ENCODE measurements around the gene HAP1.
"Not testable (repeated sequence)": the region's sequence is repeated elsewhere in the genome, so short reads cannot be mapped to it uniquely, and the experiment has no call there.

The HAP1 gene

DNA sequence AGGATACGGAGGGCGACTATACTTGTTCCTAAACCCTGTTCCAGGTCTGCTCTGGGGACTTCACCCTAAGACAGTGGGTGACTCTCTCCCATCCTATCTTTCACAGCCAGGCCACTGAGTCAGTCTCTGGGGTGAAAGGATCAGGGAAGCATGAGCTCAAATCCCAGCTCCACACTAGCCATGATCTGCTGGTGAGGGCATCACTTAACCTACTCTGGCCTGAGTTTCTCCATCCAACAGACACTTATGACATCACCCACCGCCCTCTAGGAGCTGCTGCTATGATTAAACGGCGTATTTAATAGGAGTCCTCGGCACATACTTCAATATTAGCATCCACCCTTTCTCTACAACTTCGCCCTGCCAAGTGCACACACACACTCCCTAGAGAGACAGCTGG lies 12.2 kb downstream of the HAP1 start:
- DNase-seq: no peak

DNA sequence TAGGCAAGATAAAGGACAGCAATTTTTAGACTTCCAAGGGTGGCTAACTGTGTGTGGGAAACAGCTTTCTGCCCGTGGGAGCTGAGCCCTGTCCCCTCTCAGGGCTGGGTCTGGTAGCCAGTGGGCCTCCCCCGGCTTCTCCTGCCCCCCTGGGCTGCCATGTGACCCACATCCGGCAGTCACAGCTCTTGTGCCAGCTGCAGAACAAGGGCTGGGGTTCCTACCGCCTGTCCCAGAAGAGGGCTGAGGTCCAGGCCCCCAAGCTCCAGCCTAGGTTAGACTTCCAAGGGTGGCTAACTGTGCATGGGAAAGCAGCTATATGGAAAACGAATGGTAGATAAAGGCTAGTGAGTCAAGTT lies 16.2 kb downstream of the HAP1 start:
- no peak for DNase-seq

DNA sequence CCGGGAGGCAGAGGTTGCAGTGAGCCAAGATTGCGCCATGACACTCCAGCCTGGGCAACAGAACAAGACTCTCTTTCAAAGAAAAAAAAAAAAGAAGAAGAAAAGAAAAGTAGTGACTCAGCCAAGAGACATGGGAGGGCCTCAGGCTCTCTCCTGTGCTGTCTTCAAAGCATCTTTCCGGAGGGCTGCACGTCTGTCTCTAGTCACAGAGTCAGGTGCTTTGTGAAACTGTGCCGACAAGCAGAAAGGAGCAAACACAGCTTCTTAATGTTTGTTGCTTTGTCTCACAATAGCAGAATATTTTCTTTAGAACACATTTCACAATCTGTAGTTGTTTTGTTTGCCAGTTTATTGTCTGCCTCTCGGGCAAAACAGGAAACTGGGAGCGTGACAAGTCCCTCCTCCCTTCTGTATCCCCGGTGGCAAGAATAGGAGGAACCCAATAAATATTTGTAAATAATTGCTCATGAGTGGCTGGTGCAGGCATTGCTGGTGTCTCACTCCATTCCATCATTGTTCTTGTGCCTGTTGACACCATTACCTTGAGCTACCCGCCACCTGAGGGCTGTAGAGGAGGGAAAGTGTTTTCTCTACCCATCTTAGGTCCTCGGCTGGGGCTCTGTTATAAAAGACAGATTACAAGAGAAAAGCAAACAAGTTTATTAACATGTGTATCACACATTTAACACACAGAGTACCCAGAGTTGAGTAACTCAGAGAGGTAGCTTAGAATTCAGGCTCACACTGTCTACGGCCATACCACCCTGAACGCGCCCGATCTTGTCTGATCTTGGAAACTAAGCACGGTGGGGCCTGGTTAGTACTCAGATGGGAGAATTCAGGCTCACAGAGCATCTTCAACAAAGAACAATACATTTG lies 16.8 kb downstream of the HAP1 start:
- DNase-seq: no peak

DNA sequence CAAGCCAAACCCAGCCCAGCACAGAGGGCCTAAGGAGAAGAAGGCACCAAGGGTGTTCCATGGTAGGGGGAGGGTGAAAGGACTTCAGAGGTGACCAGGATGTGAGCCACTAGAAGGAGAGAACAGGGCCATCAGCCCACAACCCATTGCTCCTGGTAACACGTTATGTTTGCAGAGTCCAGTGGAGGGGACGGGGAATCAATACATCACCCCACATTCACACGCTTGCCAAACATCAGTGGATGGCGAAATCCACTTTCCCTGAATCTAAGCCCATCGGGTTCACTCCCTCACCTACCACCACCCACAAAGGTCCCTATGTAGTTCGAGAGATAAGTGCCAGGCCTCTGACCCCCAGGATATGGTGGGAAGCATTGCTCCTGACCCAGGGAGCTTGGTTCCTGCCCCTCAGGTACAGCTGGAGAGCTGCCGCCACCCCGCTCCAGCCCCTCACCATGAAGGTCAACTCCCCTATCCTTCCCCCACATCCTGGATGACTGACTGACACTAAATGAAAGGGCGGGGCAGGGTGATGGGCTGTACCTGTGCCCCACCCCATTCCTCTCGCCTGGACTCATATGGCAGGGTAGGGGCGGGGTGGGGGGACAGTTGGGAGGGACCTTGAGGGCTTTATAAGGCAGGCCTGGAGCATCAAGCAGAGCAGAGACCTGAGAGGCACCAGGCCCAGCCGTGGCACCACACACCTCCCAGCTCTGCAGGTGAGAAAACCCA lies 22.6 kb downstream of the HAP1 start, which contains the start of gene GAST:
GAST (plus strand) TSS at position 663 of the 732 bp plus-strand sequence. CDS start 3,106 bp downstream, outside the sequence.
- no peak for DNase-seq

DNA sequence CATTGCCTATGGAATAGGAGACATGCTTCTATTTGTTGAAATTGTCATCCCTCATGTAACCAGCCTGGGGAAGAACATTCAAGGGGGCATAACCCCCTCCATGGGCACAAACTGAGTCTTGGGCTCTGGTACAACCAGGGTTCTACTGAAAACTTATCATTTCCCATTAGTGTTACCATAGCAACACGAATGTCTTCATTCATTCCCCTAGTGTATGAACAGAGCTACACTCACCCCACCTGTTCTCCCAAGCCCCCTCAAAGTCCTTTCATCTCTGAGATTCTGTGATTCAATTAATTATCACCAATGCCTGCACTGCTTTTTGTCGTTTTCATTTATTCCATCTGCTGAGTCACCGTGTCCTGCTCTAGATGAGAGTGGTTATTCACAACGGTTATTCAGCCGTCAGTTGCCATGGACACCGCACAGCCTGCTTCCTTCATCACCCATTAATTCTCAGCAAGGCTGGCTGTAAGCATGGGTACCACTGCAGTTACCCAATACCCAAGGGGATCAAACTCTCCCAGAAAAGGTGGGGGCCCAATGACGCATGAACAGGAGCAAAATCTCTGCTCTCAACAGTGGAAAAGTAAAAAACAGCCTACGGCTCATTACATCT lies 23.9 kb downstream of the HAP1 start:
- peak; percentile 79 for DNase-seq

DNA sequence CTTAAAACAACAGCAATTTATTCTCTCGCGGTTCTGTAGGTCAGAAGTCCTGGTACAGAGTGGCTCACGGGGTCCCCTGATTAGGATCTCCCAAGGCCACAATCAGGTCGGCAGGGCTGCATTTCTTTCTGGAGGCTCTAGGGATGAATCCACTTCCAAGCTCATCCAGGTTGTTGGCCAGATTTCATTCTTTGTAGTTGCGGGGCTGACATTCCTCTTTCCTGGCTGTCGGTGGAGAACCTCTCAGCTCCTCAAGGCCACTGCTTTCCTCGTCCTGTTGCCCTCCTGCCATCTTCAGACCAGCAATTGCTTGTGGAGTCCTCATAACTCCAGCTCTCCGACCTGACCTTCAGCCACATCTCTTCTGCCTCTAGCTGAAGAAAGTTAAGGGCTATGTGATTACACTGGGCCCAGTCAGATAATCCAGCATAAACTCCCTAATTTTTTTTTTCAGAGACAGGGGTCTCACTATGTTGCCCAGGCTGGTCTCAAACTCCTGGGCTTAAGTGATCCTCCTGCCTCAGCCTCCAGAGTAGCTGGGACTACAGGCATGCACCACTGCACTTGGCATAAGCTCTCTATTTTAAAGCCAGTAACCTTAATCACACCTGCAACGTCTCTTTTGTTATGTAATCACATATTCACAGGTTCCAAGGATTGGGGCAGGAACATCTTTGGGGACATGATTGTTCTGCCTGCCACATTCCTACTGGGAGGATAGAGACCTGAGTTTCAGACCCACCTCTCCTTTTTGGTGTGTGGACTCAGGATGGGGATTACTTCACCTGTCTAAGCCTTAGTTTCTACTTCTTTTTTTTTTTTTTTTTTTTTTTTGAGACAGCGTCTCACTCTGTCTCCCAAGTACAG lies 26.4 kb downstream of the HAP1 start:
- DNase-seq: no peak

DNA sequence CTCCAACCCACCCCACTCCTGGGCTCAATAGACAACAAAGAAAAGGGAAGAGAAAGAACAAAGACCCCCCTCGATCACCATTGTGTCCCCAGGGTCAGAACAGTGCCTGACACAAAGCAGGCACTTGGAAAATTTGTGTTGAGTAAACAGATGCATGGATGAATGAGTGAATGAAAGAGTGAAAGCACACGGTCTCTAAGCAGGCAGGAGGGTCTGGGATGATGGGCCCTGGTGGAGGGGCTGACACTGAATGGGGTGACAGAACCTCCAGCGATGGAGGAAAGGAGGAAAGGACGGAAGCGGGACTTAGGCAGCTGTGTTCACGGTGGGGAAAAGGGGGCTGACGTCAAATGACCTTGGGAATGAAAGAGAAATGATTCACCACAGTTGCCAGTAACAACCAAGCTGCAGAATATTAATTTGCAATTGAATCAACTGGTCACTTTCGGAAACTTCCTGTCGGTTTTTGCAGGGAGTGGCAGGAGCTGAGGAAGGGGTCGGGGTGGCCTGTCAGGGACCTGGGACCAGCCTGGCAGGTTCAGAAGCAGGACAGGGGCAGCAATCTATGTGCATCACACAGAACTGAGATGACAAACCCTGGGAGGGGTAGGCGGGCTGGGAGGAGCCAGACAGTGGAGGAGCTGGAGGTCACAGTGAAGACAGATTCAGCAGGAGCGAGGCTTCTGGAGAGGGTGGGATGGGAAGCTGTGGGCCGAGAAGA lies 29.0 kb downstream of the HAP1 start:
- peak; percentile 69 for DNase-seq

DNA sequence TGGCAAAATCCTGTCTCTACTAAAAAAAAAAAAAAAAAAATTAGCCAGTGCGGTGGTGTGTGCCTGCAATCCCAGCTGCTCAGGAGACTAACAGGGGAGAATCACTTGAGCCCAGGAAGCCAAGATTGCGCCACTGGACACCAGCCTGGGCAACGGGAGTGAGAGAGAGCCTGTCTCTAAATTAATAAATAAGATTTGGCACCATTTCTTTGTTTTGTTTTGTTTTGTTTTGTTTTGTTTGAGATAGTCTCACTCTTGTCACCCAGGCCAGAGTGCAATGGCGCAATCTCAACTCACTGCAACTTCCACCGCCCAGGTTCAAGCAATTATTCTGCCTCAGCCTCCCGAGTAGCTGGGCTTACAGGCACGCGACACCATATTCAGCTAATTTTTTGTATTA lies 31.7 kb downstream of the HAP1 start:
- DNase-seq: no peak

DNA sequence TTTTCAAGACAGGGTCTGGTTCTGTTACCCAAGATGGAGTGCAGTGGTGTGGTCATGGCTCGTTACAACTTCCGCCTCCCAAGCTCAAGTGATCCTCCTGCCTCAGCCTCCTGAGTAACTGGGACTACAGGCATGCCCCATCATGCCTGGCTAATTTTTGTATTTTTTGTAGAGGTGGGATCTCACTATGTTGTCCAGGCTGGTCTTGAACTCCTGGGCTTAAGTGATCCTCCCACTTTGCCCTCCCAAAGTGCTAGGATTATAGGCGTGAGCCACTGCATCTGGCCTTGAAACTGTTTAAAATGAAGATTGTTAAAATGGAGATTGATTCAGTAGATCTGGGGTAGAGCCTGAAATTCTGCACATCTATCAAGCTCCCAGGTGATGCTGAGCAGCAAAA lies 33.6 kb downstream of the HAP1 start:
- DNase-seq: not testable (repeated sequence)

DNA sequence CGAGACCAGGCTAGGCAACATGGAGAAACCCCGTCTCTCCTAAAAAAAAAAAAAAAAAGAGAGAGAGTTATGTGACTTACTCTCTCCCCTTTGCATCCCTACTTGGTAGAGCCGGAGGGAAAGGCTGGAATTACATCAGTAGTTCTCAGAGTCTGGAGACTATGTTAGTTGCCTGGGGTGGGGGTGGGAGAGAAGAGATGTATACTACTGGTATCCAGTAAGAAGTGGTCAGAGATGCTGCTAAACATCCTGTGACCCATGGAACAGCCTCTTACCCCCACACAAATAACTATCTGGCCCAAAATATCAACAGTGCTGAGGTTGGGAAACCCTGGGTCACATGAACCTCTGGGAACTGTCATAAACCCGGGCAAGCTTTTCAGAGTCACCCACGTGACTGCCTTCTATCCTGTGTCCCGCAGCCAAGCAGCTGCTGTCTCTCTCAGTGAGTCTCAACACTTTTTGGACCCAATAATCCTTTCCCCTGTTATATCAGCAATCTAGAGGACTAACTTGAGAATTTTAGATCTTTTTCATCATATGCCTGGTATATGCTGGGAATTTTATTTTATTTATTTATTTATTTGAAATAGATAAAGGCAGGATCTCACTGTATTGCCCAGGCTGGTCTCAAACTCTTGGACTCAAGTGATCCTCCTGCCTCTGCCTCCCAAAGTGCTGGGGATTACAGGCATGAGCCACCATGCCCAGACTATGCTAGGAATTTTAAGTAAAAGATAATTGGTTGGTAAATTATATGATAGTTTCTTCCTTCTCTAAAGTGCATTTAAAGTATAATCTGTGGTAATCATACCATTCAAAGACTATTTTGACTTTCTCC lies 37.1 kb downstream of the HAP1 start:
- no peak for DNase-seq

DNA sequence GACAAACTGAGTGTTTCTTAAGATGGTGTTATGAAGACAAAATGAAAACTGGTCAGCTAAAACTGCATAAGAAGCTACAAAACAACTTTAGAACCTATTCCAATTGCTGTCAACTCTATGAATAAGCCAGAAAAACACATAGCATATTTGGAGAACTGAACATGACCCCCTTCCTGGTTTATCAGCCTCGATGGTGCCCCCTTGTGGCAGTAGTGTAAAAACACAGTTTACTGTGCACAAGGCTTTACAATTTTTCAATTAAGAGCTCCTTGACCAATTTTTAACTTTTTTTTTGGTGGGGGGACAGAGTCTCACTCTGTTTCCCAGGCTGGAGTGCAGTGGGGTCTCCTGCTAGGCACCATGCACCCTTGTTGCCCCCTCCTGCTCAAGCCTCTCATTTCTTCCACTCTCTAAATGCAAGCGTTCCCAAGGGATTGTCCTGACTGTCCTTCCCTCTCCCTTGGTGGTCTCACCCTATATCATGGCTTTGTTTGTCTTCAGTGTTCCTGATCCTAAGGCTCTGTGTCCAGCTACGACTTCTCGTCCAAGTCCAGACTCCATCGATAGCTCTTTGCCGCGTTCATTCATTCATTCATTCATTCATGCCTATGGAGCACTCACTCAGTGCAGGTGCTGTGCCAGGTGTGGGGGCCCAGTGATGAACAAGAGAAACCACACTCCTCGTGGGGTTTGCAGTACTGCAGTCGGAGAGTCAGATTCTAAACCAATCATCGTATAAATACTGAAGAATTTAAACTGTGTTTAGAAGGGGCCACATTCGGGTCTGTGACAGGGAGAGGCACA lies 38.3 kb downstream of the HAP1 start:
- peak; percentile 89 for DNase-seq

DNA sequence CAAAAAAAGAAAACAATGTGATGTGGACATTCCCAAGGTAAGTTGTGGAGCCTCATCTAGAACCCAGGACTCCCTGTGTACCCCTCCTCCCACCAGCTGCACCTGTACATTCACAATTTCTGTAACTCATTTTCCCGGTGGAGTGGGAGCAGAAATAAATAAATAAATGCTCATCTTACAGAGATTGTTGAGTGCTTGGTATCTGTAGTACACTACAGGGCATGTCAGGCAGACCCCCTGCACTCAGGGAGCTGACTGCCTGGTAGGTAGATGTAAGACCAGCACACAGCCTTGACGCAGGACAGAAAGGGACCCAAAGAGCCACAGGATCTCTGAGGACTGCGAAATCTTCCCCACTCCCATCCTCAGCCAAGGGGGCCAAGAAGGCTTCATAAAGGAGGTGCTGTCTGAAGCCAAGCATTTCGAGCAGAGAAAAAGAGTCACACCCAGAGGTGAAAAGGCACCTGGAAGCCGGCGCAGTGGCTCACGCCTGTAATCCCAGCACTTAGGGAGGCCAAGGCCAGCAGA lies 39.2 kb downstream of the HAP1 start:
- no peak for DNase-seq

DNA sequence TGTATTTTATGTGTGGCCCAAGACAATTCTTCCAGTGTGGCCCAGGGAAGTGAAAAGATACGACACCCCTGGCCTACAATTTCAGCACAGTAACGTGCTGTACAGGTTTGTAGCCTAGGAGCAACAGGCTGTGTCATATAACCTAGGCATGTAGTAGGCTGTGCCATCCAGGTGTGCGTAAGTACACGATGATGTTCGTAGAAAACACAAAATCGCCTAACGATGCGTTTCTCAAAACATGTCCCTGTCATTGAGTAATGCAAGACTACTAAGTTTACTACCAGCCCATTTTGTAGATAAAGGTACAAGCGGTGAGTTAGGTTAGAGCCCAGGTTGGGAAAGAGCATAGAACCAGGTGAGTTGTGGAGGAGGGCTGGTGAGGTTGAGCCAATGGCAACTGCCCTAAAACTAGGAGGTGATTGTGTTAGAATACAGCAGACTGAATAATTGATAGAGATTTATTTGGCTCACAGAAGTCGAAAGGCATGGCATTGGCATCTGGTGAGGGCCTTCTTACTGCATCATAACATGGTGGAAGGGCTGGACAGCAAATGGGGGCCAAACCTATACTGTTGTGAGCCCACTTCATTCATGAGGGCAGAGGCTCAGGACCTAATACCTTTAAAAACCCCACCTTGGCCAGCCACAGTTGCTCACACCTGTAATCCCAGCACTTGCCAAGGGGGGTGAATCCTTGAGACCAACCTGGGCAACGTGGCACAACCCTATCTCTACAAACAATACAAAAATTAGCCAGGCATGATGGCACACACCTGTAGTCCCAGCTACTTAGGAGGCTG lies 41.5 kb downstream of the HAP1 start:
- DNase-seq: no peak

DNA sequence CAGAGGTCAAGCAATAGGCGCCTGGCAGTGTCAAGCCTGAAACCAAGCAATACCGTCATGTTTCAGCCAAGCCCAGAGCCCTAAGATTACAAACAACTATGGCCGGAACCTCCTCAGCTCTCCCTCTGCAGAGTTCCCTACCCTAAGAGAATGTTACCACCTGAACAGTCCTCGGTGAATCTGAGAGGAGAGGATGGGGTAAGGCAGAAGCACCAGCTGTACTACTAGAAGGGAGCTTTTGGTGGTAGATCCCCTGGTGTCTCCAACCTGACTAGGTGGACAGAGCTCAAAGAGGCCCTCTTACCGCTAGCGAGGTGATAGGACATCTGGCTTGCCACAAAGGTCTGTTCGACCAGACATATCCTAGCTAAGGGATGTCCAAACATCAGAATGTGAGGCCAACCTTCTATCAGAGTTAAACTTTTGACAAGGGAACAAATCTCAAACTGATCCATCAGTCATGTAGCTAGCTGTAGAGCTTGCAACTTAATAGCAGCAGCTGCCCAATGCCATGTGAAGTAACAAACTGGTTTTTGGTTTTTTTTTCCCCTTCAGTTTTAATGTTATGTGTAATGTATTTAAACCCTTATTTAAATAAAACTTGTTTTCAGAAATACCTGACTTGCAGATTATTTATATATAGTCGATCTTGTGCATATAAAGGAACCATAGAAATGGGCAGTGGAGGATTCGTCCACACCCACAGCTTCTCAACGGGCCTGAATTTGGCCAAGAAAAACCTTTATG lies 43.2 kb downstream of the HAP1 start:
- no peak for DNase-seq

DNA sequence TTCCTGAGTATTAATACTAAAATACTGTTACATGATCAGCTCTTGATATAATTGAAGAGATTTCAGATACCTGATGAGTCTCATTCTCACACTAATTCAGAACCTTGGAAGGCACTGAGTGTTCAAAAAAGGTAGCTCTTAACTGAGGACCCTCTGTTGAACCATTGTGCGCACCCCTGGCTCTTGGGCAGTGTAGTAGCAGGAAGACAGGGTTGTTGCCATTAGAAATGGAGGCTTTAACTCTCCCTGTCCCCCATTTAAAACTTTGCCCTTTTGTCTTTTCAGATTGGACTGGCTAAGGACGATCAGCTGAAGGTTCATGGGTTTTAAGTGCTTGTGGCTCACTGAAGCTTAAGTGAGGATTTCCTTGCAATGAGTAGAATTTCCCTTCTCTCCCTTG lies 43.9 kb downstream of the HAP1 start:
- DNase-seq: no peak

DNA sequence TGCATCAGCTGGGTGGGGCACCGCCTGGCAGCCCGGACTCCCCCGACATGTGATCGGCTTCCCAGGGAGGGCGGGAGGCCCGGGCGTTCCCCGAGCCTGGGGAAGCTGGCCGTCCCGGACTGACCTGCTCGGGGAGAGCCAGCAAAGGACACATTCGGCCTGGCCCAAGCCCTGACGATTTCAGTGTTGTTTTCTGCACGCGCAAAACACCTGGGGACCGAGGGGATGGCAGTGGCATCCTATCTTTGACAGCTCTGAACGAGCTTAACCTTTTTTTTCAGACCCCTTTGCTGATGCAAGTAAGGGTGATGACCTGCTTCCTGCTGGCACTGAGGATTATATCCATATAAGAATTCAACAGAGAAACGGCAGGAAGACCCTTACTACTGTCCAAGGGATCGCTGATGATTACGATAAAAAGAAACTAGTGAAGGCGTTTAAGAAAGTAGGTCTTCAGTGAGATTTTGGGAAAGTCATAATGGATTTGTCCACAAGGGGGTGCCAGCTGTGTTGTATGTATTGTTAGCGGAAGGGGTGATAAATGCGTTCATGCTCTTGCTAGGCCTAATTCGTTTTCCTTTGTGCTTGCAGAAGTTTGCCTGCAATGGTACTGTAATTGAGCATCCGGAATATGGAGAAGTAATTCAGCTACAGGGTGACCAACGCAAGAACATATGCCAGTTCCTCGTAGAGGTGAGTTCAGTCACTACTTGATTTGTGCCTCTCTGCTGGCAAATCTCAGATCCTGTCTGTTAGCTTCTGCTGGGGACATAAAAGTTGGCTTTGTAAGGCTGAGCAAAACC lies 44.7 kb downstream of the HAP1 start:
- DNase-seq: peak; percentile 91
